Sigmoid colon (tissue), 7 donors: ENCODE measurements around the gene FARP2. TPM values are rescaled to one million over a fixed set of nuclear protein-coding genes. Genes with fewer than 3 reads are reported as not detected.

Experiments
- DNase-seq: peaks from one replicate; pipeline ENCODE4 v3.0.0-alpha.2; 2019
- H3K27ac ChIP-seq, 4 donors: fragments of 200-600 bp; sonication (generic); one replicate each; pipeline ENCODE4 v1.5.1; 2016 to 2019; ENCODE audit warnings: mild to moderate bottlenecking in 1 of 4
- H3K27me3 ChIP-seq, 3 donors: fragments of 200-600 bp; sonication (generic); one replicate each; pipeline ENCODE4 v1.5.1; 2019; ENCODE audit warnings: mild to moderate bottlenecking in 1 of 3
- H3K36me3 ChIP-seq, 4 donors: fragments of 200-600 bp; sonication (generic); one replicate each; pipeline ENCODE4 v1.5.1; 2016 to 2019
- H3K4me1 ChIP-seq, 4 donors: fragments of 200-600 bp; sonication (generic); one replicate each; pipeline ENCODE4 v1.5.1; 2017 to 2019
- H3K4me3 ChIP-seq, 4 donors: fragments of 200-600 bp; sonication (generic); one replicate each; pipeline ENCODE4 v1.5.1; 2017 to 2019; ENCODE audit warnings: mild to moderate bottlenecking in 2 of 4, moderate library complexity in 1 of 4
- H3K9me3 ChIP-seq, 4 donors: fragments of 200-600 bp in 3 of 4; sonication (generic) in 3 of 4; one replicate each; pipeline versions ENCODE4 v1.5.1 to v1.6.1; 2013 to 2019
- EP300 ChIP-seq, 4 donors: sonication (generic); formaldehyde crosslinking; IDR thresholded peaks; one replicate each; pipeline ENCODE4 v1.6.1; 2017; ENCODE audit warnings: antibody characterized with exemption in 4 of 4
- POLR2A ChIP-seq, 2 donors: fragments of 450-650 bp; IDR thresholded peaks; one replicate each; pipeline ENCODE4 v1.6.1; 2016; ENCODE audit warnings: antibody characterized with exemption in 2 of 2, mild to moderate bottlenecking in 2 of 2, moderate library complexity in 2 of 2
- POLR2AphosphoS5 ChIP-seq, 4 donors: sonication (generic); formaldehyde crosslinking; IDR thresholded peaks; one replicate each; pipeline ENCODE4 v1.6.1; 2017; ENCODE audit warnings: antibody characterized with exemption in 4 of 4
- WGBS, 2 donors: extraction: QIAGEN DNeasy Blood & Tissue Kit; methylation state at CpG; one replicate each; pipeline ENCODE4 v1.1.7; 2013; 5-methylcytosine and 5-hydroxymethylcytosine counted together
- intact Hi-C: fragments of 100-400 bp; cut with DNase I; formaldehyde crosslinking; loops from one replicate; pipeline ENCODE4 v1.15.1; 2023
- polyA plus RNA-seq, 3 donors: library from polyadenylated mRNA; stranded (reverse); fragments of 200-250 nt; gene quantifications; one replicate each; pipeline ENCODE4 v1.2.3, GENCODE V29; 2013
- total RNA-seq, 4 donors: library from RNA; depleted of rRNA; stranded (reverse); fragments of >200 nt; gene quantifications; one replicate each; pipeline ENCODE4 v1.1.0, GENCODE V29; 2016
- TF ChIP-seq, protein P1 (sequence below), 4 experiments: fragments of 450-650 bp in 3 of 4; fragments of 200-600 bp in 1 of 4; IDR thresholded peaks; one replicate each; pipeline ENCODE4 v1.5.1; 2016 to 2019; ENCODE audit warnings: antibody characterized with exemption in 4 of 4, mild to moderate bottlenecking in 3 of 4, moderate library complexity in 2 of 4
- donor health status: healthy with polysubstance abuse.
- donor health status: Bipolar disorder and iron deficiency.
- donor health status: healthy.

Gene FARP2
- total and polyA plus RNA-seq, 7 donors, result 19.3 to 41.6 (median 28.5) TPM

- DNase-seq, result no peak
- Histone ChIP-seq H3K27ac (no peak overlapping the region), H3K9me3 (no peaks in the 10 kb centered on the region), H3K4me1 (no peaks in the 10 kb centered on the region), H3K27me3 (no peaks in the 10 kb centered on the region), H3K4me3 (no peak overlapping the region), H3K36me3 (peaks cover 0 to 85% (median 44%) of the 10 kb centered on the region in 4 donors)
- 39 to 81% methylated on average over 29 of the region's 29 CpGs for WGBS, 2 donors
- intact Hi-C loops, result no loop called here
- TF ChIP-seq POLR2A (IDR thresholded peaks at IDR 0.05) (no peak), EP300 (IDR thresholded peaks at IDR 0.05) (no peak), POLR2AphosphoS5 (IDR thresholded peaks at IDR 0.05) (no peak)
- TF ChIP-seq, protein P1, sequence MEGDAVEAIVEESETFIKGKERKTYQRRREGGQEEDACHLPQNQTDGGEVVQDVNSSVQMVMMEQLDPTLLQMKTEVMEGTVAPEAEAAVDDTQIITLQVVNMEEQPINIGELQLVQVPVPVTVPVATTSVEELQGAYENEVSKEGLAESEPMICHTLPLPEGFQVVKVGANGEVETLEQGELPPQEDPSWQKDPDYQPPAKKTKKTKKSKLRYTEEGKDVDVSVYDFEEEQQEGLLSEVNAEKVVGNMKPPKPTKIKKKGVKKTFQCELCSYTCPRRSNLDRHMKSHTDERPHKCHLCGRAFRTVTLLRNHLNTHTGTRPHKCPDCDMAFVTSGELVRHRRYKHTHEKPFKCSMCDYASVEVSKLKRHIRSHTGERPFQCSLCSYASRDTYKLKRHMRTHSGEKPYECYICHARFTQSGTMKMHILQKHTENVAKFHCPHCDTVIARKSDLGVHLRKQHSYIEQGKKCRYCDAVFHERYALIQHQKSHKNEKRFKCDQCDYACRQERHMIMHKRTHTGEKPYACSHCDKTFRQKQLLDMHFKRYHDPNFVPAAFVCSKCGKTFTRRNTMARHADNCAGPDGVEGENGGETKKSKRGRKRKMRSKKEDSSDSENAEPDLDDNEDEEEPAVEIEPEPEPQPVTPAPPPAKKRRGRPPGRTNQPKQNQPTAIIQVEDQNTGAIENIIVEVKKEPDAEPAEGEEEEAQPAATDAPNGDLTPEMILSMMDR (IDR thresholded peaks at IDR 0.05), result no peak
These were observed 141.1 kb downstream of the FARP2 start for GRCh38 chr2:241496904-241497877.

- peaks cover 0 to 79% (median 42%) of the 10 kb centered on the region in 4 donors for H3K36me3 ChIP-seq
- no peaks in the 10 kb centered on the region for H3K9me3 ChIP-seq
- no peaks in the 10 kb centered on the region for H3K4me1 ChIP-seq
- H3K4me3 ChIP-seq, result no peak overlapping the region
- H3K27ac ChIP-seq, result no peak overlapping the region
- no peaks in the 10 kb centered on the region for H3K27me3 ChIP-seq
- no peak for DNase-seq
- WGBS, 2 donors, result 94 to 96% methylated on average over 36 of the region's 36 CpGs
- TF ChIP-seq, protein P1 (IDR thresholded peaks at IDR 0.05), result no peak
- TF ChIP-seq POLR2AphosphoS5 (IDR thresholded peaks at IDR 0.05), result no peak
- no peak for TF ChIP-seq EP300 (IDR thresholded peaks at IDR 0.05)
- no peak for TF ChIP-seq POLR2A (IDR thresholded peaks at IDR 0.05)
- intact Hi-C loops, result no loop called here
These were observed 142.3 kb downstream of the FARP2 start for GRCh38 chr2:241498115-241499070.

DNA sequence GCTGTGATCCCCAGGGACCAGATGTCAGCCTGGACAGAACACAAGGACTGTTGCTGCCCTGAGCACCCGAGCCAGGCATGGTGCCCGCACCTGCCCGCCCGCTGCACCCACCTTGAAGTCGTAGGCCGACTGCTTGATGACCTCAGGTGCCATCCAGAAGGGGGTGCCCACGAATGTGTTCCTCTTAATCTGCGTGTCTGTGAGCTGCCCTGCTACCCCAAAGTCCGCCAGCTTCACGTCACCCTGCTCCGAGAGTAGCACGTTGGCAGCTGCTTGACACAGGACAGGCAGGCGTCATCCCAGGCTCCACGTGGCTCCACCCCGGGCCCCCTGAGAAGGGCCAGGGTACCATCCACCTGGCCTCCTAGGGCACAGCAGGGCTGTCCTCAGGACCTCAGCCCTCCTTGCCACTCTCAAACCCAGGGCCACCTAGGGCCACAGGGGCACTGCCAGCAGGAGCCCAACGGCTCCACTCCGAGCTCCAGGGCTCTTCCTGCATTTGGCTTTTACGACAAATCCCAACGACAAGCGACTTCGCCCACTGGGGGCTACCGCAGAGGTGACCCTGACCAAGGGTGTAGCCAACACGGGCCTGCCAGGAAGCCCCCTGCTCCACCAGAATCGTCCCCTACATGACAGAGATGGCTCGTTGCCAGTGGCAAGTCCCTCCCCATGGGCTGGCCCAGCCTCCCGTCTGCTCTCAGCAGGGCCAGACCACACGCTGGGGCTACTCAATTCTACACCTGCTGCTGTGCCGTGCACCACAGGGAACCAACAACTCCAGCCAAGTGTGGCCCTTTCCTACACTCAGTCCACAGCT lies 143.3 kb downstream of the FARP2 start:
- Histone ChIP-seq H3K9me3 (no peaks in the 10 kb centered on the region), H3K27ac (no peak overlapping the region), H3K4me1 (no peaks in the 10 kb centered on the region), H3K27me3 (no peaks in the 10 kb centered on the region), H3K4me3 (no peak overlapping the region), H3K36me3 (peaks cover 0 to 69% (median 35%) of the 10 kb centered on the region in 4 donors)
- no peak for DNase-seq
- TF ChIP-seq POLR2AphosphoS5 (IDR thresholded peaks at IDR 0.05), result no peak
- TF ChIP-seq, protein P1 (IDR thresholded peaks at IDR 0.05), result no peak
- no peak for TF ChIP-seq EP300 (IDR thresholded peaks at IDR 0.05)
- TF ChIP-seq POLR2A (IDR thresholded peaks at IDR 0.05), result no peak
- 87 to 89% methylated on average over 28 of the region's 28 CpGs for WGBS, 2 donors
- intact Hi-C loops, result no loop called here

- TF ChIP-seq POLR2A (IDR thresholded peaks at IDR 0.05) (no peak), POLR2AphosphoS5 (IDR thresholded peaks at IDR 0.05) (no peak), EP300 (IDR thresholded peaks at IDR 0.05) (no peak)
- TF ChIP-seq, protein P1 (IDR thresholded peaks at IDR 0.05), result no peak
- H3K36me3 ChIP-seq, result peaks cover 0 to 63% (median 28%) of the 10 kb centered on the region in 4 donors
- H3K27me3 ChIP-seq, result no peaks in the 10 kb centered on the region
- H3K9me3 ChIP-seq, result no peaks in the 10 kb centered on the region
- peaks cover 0 to 6% (median 2%) of the 10 kb centered on the region in 4 donors for H3K4me1 ChIP-seq
- WGBS, 2 donors, result 96 to 97% methylated on average over 10 of the region's 10 CpGs
- intact Hi-C loops, result no loop called here
- H3K27ac ChIP-seq, result no peak overlapping the region
- no peak for DNase-seq
- no peak overlapping the region for H3K4me3 ChIP-seq
These were observed 143.9 kb downstream of the FARP2 start for GRCh38 chr2:241500016-241500415.
